OCI-LY1 (cell line): ENCODE data around the gene ZNF669.

Experiments
- H2AFZ ChIP-seq: fragments of 200-600 bp; sonication (generic), shearing (Covaris generic); 2 replicates; pipeline ENCODE4 v1.6.0; 2014; ENCODE audit warnings: antibody characterized with exemption, mild to moderate bottlenecking, low read length
- H3F3A ChIP-seq: fragments of 200-600 bp; sonication (generic), shearing (Covaris generic); 2 replicates; pipeline ENCODE4 v1.6.0; 2014; ENCODE audit warnings: mild to moderate bottlenecking, antibody characterized with exemption, low read length, moderate library complexity; ENCODE audit not compliant: insufficient read depth
- H3K27ac ChIP-seq: fragments of 200-600 bp; sonication (generic); 2 replicates; pipeline ENCODE4 v1.5.1; 2014; ENCODE audit warnings: low read length, mixed run types, mild to moderate bottlenecking, low read depth; ENCODE audit not compliant: poor library complexity, severe bottlenecking
- H3K27me3 ChIP-seq: fragments of 200-600 bp; sonication (generic); 2 replicates; pipeline ENCODE4 v1.6.0; 2014; ENCODE audit warnings: antibody characterized with exemption, mild to moderate bottlenecking, low read length, moderate library complexity; ENCODE audit not compliant: insufficient read depth
- H3K36me3 ChIP-seq: fragments of 200-600 bp; sonication (generic); 2 replicates; pipeline ENCODE4 v1.6.1; 2014; ENCODE audit warnings: mild to moderate bottlenecking, antibody characterized with exemption, low read length, moderate library complexity, mixed read lengths; ENCODE audit not compliant: insufficient read depth
- H3K4me1 ChIP-seq: fragments of 200-600 bp; sonication (generic); 2 replicates; pipeline ENCODE4 v1.5.1; 2014; ENCODE audit warnings: mild to moderate bottlenecking, low read length, moderate library complexity; ENCODE audit not compliant: insufficient read depth, severe bottlenecking
- H3K4me2 ChIP-seq: fragments of 200-600 bp; sonication (generic), shearing (Covaris generic); 2 replicates; pipeline ENCODE4 v1.6.1; 2014; ENCODE audit warnings: low read length
- H3K4me3 ChIP-seq: fragments of 200-600 bp; sonication (generic); 2 replicates; pipeline ENCODE4 v1.5.1; 2014; ENCODE audit warnings: low read length, low read depth, mild to moderate bottlenecking, mixed read lengths; ENCODE audit not compliant: poor library complexity, severe bottlenecking
- H3K79me2 ChIP-seq: fragments of 200-600 bp; shearing (Covaris generic); 2 replicates; pipeline ENCODE4 v1.6.1; 2016; ENCODE audit warnings: mixed run types, low read length, mixed read lengths; ENCODE audit not compliant: insufficient read depth
- H3K9ac ChIP-seq: fragments of 200-600 bp; sonication (generic), shearing (Covaris generic); 2 replicates; pipeline ENCODE4 v1.6.1; 2014; ENCODE audit warnings: mild to moderate bottlenecking, low read length, mixed read lengths
- H3K9me2 ChIP-seq: fragments of 200-600 bp; sonication (generic), shearing (Covaris generic); 2 replicates; pipeline ENCODE4 v1.6.1; 2014; ENCODE audit warnings: low read depth, mild to moderate bottlenecking, low read length, mixed read lengths
- H3K9me3 ChIP-seq: fragments of 200-600 bp; shearing (Covaris generic); 2 replicates; pipeline ENCODE4 v1.6.1; 2014; ENCODE audit warnings: low read length, mixed read lengths
- H4K20me1 ChIP-seq: fragments of 200-600 bp; sonication (generic), shearing (Covaris generic); 2 replicates; pipeline ENCODE4 v1.6.0; 2016; ENCODE audit warnings: mild to moderate bottlenecking, low read length; ENCODE audit not compliant: insufficient read depth
- EZH2 ChIP-seq: fragments of 200-600 bp; sonication (generic), shearing (Covaris generic); IDR thresholded peaks from 2 replicates; pipeline ENCODE4 v1.8.0; 2017; ENCODE audit warnings: borderline replicate concordance, mixed run types, mild to moderate bottlenecking, antibody characterized with exemption, low read length, moderate library complexity, mixed read lengths
- TF ChIP-seq, protein P1 (sequence below): fragments of 200-600 bp; sonication (generic), shearing (Covaris generic); IDR thresholded peaks from 2 replicates; pipeline ENCODE4 v1.5.1; 2017; ENCODE audit warnings: mild to moderate bottlenecking, antibody characterized with exemption, low read length, moderate library complexity, mixed read lengths

The ZNF669 gene

DNA sequence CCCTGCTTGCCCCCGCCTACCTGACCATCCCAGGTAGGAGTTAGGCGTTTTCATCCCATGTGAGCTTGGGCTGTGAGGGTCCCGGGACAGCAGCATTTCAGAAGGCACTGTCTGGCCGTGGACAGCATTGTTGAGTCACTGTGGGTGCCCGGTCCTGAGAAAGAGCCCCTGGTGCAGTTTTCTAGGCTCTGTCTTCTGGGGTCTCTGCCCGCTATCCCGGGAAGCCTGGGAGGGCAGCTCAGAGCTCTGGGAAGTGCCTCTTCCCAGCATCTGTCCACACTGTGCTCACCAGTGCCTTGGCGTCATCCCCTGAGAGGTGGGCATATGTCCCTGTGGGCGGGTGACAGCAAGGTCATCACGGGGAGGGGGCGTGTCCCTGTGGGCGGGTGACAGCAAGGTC lies 11.4 kb upstream of the ZNF669 start:
- Histone ChIP-seq H3K9me3 (no peaks in the 10 kb centered on the region), H3K9ac (no peak overlapping the region)
- no peak for TF ChIP-seq EZH2
- TF ChIP-seq, protein P1, sequence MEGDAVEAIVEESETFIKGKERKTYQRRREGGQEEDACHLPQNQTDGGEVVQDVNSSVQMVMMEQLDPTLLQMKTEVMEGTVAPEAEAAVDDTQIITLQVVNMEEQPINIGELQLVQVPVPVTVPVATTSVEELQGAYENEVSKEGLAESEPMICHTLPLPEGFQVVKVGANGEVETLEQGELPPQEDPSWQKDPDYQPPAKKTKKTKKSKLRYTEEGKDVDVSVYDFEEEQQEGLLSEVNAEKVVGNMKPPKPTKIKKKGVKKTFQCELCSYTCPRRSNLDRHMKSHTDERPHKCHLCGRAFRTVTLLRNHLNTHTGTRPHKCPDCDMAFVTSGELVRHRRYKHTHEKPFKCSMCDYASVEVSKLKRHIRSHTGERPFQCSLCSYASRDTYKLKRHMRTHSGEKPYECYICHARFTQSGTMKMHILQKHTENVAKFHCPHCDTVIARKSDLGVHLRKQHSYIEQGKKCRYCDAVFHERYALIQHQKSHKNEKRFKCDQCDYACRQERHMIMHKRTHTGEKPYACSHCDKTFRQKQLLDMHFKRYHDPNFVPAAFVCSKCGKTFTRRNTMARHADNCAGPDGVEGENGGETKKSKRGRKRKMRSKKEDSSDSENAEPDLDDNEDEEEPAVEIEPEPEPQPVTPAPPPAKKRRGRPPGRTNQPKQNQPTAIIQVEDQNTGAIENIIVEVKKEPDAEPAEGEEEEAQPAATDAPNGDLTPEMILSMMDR: no peak

DNA sequence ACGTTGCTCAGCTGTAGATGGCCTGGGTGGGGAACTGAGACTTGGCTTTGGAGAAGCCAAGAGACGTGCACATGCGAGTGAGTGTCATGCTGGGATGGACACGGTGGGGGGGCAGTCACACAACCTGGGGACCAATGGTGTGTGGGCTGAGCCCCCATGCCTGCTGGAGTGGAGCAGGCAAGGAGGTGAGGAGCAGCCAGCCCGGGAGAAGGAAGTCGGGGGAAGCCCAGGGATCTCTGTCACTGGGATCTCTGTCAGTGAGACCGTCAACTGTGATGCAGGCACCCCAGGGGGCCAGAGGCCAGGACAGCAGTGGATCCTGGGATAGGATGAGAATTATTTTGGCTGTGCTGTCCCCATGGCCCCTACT lies 11.0 kb upstream of the ZNF669 start:
- no peaks in the 10 kb centered on the region for H3K4me1 ChIP-seq
- no peaks in the 10 kb centered on the region for H3K9me3 ChIP-seq
- no peaks in the 10 kb centered on the region for H3K36me3 ChIP-seq
- no peak for TF ChIP-seq EZH2
- TF ChIP-seq, protein P1: no peak
- no peaks in the 10 kb centered on the region for H4K20me1 ChIP-seq
- no peak overlapping the region for H3K27ac ChIP-seq
- H3F3A ChIP-seq: no peaks in the 10 kb centered on the region
- no peaks in the 10 kb centered on the region for H3K79me2 ChIP-seq
- no peak overlapping the region for H2AFZ ChIP-seq
- H3K27me3 ChIP-seq: no peaks in the 10 kb centered on the region
- H3K4me3 ChIP-seq: no peak overlapping the region
- H3K9ac ChIP-seq: no peak overlapping the region
- no peak overlapping the region for H3K4me2 ChIP-seq
- no peaks in the 10 kb centered on the region for H3K9me2 ChIP-seq

More for the DNA sequence above, 11.4 kb upstream of the ZNF669 start:
- no peaks in the 10 kb centered on the region for H3K79me2 ChIP-seq
- no peaks in the 10 kb centered on the region for H3K4me1 ChIP-seq
- H2AFZ ChIP-seq: no peak overlapping the region
- no peaks in the 10 kb centered on the region for H3F3A ChIP-seq
- H3K27ac ChIP-seq: no peak overlapping the region
- H3K9me2 ChIP-seq: no peaks in the 10 kb centered on the region
- H3K4me2 ChIP-seq: no peak overlapping the region
- H4K20me1 ChIP-seq: no peaks in the 10 kb centered on the region
- no peak overlapping the region for H3K4me3 ChIP-seq
- no peaks in the 10 kb centered on the region for H3K27me3 ChIP-seq
- no peaks in the 10 kb centered on the region for H3K36me3 ChIP-seq

DNA sequence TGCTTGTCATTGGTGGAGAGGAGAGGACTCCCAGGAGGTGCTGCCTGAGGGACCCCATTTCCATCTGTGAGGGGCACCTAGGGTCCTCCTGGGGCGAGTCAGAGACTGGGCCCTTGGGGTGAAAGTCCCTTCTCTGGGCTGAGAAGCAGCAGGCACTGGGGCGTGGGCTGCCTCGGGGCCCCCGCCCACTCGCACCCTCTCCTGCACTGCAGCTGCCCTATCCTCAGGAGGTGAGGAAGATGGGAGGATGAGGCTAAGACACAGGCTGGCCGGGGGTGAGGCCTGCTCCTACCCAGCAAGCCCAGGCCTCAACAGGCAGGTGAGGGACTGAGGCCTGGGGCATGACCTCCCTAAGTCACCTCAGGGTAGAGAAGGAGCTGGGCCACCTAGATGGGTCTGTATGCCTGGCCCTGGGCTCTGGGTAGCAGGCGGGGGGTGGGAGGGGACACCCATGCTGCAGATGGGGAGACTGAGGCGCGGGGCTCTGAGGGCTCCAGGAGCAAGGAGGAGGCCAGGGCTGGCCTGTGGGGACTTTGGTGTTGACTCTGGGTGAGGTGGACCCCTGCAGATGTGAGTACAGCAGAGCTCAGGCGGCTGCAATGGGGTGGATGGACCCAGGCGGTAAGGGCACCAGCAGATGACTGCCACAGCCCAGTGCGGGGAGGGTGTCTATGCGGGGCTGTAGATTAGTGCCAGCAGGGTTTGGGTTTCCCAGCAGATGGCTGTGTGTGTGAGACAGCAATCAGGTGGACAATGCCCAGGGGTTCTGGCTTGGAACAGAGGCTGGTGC lies 10.4 kb upstream of the ZNF669 start:
- TF ChIP-seq, protein P1: no peak
- TF ChIP-seq EZH2: no peak
- no peak overlapping the region for H3K4me2 ChIP-seq
- H3K9ac ChIP-seq: no peak overlapping the region
- no peak overlapping the region for H3K27ac ChIP-seq
- no peaks in the 10 kb centered on the region for H3K9me2 ChIP-seq
- no peaks in the 10 kb centered on the region for H4K20me1 ChIP-seq
- H3K9me3 ChIP-seq: no peaks in the 10 kb centered on the region
- no peaks in the 10 kb centered on the region for H3K27me3 ChIP-seq
- no peaks in the 10 kb centered on the region for H3K36me3 ChIP-seq
- no peaks in the 10 kb centered on the region for H3F3A ChIP-seq
- H3K4me3 ChIP-seq: no peak overlapping the region
- no peaks in the 10 kb centered on the region for H3K79me2 ChIP-seq
- H2AFZ ChIP-seq: no peak overlapping the region
- no peaks in the 10 kb centered on the region for H3K4me1 ChIP-seq
